COR-L47 (cell line): ENCODE measurements around the gene RNU6-8.

Source experiments
- DNase-seq: peaks from one replicate; lab custom pipeline; 2025; lab: John Stamatoyannopoulos, UW

Gene RNU6-8

GRCh38 chr14:32203928-32204357 lies 874 bp upstream of the RNU6-8 start:
- DNase-seq = peak; percentile 20

- DNase-seq = no peak
Measured at GRCh38 chr14:32202491-32202997, 525 bp downstream of the RNU6-8 start.

DNA sequence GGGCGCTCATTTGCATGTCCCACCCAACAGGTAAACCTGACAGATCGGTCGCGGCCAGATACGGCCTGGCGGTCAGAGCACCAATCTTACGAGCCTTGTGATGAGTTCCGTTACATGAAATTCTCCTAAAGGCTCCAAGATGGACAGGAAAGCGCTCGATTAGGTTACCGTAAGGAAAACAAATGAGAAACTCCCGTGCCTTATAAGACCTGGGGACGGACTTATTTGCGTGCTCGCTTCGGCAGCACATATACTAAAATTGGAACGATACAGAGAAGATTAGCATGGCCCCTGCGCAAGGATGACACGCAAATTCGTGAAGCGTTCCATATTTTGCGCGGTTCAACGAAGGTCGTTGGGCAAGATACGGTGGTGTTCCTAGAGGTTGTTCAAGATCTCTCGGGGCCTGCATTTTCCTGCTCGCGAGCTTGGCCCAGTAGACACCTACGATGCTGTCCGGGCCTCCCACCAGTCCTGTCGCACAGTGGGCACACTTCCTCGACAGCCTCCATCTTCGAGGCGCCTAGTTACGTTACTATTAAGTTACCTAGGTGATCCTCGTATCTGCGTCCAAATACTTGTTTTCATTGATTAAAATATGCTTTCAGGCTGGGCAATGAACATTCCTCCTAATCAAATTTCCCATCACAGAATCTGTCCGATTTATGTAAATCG lies 1.1 kb downstream of the RNU6-8 start, which contains the start of gene RNU6-7:
Gene RNU6-7, plus strand, starts transcription at position 230 of the 675 bp plus-strand sequence.
- no peak for DNase-seq

GRCh38 chr14:32201193-32201815 lies 1.8 kb downstream of the RNU6-8 start:
- peak; percentile 82 for DNase-seq

GRCh38 chr14:32200368-32201192 lies 2.5 kb downstream of the RNU6-8 start:
- no peak for DNase-seq

DNA sequence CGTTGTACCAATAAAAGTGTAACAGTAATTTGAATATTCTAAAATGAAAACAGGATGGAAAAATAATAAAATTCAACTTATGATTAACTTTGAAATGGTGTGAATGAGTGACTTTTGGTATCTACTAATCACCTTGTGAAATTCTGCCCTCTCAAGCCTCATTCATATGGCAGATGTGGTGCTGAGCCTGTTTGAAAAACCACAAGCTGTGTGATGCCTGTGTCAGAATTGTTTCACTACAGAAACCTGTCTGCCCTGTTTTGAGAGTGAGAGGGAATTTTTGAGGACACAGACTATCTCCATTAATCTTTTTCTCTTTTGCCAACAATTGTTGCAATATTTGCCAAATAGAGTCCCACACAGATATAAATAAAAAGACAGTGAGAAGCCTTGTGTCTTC lies 5.2 kb downstream of the RNU6-8 start:
- DNase-seq = no peak

GRCh38 chr14:32195636-32196035 lies 7.4 kb downstream of the RNU6-8 start:
- no peak for DNase-seq

DNA sequence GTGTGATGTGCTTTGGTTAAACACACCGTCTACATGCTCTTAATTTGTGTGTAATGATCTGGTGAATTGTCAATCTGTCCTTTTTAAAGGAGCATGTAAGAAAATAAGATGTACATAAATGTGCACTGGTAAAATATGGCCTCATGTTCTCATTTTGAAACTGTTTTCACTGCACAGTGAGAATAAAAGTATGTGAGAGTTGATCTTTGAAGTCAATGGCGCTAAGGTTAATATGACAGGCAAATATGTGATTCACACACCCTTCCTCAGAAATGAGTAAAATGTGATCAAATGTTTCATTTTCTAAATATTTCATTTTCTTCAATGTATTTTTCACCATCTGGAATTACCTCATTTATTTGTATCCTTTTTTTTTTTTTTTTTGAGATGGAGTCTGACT lies 9.5 kb downstream of the RNU6-8 start:
- no peak for DNase-seq

- no peak for DNase-seq
Measured at GRCh38 chr14:32192712-32193373, 10.2 kb downstream of the RNU6-8 start.

DNA sequence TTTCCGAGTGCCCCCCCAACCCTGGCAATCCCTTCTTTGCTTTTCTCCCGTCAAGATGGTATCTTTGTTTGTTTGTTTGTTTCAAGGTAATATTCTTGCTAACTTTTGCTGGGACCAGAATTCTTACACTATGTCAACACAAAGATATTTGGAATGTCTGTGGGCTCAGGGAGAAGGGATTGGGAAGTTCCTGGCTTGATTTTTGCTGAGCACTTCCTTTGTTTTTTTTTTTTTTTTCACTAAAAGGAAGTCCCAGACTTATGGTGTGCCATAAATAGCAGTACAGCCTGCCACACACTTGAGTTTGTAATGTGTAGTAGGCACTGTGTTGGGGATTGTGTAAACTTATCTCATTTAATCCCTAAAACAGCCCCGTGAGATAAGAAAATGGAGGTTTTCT lies 12.4 kb downstream of the RNU6-8 start:
- no peak for DNase-seq

- DNase-seq = no peak
Measured at GRCh38 chr14:32189811-32190210, 13.3 kb downstream of the RNU6-8 start.

DNA sequence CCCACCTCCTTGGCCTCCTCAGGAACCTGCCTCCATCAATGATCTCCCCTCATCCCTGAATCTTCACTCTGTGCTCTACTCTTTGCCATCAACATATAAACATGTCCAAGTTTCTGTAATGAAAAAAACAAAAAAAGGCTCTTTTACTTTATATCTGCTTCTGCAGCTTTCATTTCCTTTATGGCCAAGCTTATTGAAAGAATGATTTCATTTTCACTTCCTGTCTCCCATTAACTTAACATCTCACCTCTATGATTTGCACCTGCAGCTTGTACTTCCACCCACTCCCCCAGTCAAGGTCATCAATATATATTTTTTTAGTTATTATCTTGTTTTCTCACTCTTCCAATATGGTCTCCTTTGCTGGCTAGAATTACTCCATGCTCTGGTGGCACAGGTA lies 16.8 kb downstream of the RNU6-8 start:
- DNase-seq = no peak

DNA sequence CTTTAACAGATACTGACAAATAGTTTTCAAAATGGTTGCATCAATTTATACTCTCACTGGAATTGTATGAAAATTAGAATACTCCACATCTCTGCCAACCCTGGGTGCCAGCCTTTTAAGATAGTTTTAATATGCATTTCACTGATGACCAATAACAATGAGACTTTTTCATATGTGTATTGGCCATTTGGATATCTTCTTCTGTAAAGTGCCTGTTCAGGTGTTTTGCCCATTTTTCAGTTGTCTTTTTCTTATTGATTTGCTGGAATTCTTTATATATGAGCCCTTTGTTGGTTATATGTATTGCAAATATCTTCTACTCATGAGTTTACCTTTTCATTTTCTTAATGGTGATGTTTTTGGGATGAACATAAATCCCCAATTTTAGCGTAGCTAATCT lies 18.0 kb downstream of the RNU6-8 start:
- no peak for DNase-seq

DNA sequence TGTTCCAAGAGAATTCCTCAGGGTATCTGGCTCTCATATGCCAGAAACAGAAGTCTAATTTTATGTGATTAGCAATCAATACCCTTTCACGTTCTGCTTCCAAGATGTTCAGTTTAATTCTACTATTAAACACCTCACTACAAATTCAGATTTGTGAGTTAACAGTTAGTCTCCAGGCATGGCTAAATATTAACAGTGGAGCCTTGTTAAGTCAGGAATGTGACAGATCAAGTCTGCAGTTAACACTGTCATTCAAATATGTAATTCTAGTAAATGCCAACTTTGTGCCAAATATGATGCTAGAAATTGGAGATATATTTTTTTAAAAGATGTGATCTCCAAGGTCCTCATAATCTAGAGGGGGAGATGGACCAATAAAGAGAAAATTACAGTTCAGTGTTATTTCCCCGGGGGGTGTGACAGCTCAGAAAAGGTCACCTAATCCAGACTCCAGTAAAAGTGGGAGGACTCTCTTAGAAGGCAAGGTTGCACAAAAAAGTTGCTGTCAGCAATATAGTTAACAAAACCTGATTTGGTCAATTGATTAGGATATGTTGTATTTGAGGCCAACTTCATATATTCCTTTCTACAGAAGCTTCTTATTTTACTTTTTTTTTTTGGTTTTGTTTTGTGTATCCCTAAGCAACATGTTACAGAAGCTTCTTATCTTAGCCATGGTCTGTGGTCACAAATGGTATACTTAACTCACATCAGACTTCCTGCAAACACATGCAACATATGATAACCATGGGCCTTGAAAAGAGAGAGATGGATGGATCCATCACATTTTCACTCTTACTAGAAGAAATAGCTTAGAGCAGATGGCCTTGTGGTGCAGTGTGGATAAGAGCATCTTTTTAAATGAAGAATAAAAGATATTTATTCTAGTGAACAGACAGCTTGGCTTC lies 19.7 kb downstream of the RNU6-8 start:
- DNase-seq = no peak

DNA sequence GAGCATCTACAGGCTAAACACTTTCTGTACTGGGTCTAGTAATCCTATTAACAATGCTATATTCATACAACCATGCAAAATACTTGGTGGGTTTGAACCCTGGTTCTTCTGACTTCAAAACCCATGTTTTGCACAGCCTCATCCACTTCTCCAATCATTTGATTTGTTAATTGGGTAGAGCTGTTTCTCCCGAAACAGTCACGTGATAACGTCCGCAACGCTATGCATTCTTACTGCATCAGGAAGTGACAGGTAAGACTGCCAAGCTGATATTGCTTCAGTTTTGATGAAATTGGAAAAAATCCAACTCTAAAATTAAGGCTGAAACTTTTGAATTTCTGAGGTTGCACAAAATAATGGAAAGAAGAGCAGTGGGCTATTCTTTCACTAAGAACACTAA lies 31.6 kb downstream of the RNU6-8 start:
- DNase-seq = no peak

- no peak for DNase-seq
Measured at GRCh38 chr14:32169191-32169590, 33.9 kb downstream of the RNU6-8 start.

DNA sequence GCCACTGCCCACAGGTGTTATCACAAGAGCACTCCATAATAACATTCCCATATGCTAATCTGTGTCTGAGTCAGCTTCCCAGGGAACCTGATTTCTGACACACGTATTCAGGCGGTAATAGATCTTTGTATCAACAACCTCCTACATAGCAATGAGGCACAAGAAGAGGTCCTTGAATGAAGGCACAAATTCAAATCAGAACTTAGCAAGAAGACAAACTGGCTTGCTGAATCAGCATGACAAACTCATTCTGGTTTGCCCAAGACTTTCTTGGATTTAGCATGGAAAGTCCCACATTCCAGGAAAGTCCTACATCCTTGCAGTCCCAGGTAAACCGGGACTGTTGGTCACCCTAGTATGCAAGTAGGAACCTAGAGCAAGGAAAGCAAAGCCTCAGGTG lies 35.2 kb downstream of the RNU6-8 start:
- no peak for DNase-seq

- DNase-seq = no peak
Measured at GRCh38 chr14:32166924-32167323, 36.1 kb downstream of the RNU6-8 start.

GRCh38 chr14:32166029-32166428 lies 37.0 kb downstream of the RNU6-8 start:
- DNase-seq = no peak
